Measurements from ENCODE around the gene P3H4.

DNA sequence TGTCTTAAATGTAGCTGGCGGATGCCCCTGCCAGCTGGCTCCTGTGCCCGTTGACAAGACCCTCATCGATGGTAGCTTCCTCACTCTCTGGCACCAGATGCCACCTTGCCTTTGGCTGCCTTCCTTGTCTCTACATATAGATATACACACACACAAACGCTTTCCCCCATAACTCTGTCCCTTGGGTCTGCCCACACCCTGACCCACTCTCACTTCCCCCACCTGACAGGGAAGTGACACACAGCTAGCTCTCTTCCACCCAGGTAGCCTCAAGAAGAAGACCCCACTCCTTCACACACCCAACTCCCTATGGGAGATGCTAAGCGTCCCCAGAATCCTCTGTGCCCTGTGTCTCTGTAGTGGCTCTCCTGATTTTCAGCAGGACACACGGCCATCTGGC, 50.9 kb downstream of the P3H4 start:
- TF ChIP-seq, protein P1, sequence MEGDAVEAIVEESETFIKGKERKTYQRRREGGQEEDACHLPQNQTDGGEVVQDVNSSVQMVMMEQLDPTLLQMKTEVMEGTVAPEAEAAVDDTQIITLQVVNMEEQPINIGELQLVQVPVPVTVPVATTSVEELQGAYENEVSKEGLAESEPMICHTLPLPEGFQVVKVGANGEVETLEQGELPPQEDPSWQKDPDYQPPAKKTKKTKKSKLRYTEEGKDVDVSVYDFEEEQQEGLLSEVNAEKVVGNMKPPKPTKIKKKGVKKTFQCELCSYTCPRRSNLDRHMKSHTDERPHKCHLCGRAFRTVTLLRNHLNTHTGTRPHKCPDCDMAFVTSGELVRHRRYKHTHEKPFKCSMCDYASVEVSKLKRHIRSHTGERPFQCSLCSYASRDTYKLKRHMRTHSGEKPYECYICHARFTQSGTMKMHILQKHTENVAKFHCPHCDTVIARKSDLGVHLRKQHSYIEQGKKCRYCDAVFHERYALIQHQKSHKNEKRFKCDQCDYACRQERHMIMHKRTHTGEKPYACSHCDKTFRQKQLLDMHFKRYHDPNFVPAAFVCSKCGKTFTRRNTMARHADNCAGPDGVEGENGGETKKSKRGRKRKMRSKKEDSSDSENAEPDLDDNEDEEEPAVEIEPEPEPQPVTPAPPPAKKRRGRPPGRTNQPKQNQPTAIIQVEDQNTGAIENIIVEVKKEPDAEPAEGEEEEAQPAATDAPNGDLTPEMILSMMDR (IDR thresholded peaks at IDR 0.05), result no peak
- no peak for TF ChIP-seq ZFX (IDR thresholded peaks at IDR 0.05; ENCODE audit: borderline replicate concordance)
